Measurements from ENCODE around the gene VWA3A.
"Not testable (repeated sequence)": the region's sequence is repeated elsewhere in the genome, so short reads cannot be mapped to it uniquely, and the experiment has no call there.

The VWA3A gene

DNA sequence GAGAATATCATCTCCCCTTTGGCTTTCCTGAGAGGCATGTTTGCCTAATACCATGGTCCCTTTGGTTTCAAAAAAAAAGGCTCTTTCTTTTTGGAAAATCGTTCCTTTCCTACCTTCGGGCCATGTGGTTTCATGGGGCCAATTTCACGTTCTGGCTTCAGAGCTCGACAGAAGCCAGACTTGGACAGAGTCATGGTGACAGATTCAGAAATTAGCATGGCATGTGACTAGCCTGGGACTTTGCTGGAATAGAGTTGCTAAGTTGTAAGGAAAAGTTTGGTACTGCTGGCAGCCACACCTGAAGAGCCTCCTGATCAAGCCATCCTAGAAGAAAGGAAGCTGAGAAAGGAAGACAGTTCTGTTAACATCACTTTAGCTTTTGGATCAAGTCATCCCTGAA lies 2.4 kb upstream of the VWA3A start:
- no peak for DNase-seq (ENCODE audit: low read depth in 2 of 2)

DNA sequence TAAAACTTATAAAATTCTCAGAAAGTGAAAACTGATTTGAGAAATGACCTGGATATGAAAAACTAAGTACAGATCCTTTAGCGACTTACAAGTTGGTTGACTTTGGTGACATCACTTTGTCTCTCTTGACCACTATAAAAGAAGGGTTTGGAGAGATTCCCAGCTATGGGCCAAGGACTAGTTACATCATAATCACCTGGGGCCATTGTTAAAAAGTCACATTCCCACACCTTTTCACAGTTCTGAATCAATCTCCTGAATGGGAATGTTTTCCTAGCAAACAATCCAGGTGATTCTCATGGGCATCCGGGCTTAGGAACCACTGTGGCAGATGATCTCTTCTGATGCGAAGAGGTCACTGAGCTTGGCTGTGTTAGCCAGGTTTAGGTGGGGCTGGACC lies 620 bp upstream of the VWA3A start:
- DNase-seq (ENCODE audit: low read depth in 2 of 2): no peak

DNA sequence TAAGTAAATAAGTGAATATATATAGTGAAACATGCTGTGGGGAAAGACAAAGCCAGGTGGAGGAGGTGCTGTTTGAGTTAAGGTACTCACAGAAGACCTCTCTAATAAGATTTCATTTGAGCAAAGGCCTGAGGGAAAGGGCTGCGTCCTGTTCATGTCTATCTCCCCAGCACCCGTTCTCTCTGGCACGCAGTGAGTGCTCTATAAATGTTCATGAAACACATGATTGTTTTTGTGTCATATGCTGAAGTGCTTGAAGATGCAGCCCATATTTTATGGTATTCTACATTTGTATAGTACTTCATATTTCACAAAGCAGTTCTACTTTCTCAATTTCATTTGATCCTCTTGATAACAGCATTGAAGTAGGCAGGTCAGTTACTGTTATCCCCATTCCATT lies 990 bp downstream of the VWA3A start:
- DNase-seq (ENCODE audit: low read depth in 2 of 2): no peak

DNA sequence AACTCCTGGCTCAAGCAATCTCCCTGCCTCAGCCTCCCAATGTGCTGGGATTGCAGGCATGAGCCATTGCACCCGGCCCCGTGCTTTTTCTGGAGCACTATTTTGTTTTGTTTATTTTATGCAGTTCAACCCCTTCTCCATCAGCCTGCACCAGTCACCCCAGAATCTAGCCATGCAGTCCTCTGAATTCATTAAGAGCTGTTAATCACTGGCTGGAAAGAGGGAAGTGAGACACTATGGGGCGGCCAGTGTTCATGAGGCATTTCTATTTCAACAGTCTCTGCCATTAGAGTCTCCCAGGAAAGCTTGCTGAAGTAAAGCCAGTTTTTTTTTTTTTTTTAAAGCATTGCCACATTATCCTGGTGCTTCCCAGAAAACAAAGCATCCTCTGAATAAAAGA lies 1.7 kb downstream of the VWA3A start:
- DNase-seq (ENCODE audit: low read depth in 2 of 2): no peak

DNA sequence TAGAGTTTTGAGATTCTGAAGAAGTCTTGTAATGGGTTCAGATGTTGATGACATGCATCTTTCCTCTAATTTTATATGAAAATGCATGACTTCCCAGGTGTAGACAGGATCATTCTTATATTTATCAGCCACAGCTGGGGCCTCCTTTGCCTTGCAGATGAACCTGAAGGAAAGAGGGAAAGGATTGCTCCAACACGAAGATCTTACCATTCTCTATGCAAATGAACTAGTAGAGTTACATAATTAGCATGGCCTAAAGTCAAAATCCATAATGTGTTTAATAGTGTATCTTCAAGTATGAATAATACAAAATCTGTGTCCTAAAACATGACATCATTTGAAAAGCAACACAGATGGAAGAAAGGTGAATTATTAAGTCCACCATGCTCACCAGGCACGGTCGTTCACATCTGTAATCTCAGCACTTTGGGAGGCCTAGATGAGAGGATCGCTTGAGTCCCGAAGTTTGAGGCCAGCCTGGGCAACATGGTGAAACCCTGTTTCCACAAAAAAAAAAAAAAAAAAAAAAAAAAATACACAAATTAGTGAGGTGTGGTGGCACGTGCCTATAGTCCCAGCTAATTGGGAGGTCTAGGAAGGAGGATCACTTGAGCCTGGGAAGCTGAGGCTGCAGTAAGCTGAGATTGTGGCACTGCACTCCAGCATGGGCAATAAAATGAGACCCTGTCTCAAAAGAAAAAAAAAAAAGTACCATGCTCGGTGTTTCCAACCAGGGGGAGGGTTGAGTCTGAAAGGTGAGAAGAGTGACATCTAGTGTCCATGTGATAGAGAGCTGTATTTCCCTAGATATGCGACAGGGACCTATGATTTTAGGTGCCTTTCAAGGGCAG lies 6.3 kb downstream of the VWA3A start:
- no peak for DNase-seq (ENCODE audit: low read depth in 2 of 2)

DNA sequence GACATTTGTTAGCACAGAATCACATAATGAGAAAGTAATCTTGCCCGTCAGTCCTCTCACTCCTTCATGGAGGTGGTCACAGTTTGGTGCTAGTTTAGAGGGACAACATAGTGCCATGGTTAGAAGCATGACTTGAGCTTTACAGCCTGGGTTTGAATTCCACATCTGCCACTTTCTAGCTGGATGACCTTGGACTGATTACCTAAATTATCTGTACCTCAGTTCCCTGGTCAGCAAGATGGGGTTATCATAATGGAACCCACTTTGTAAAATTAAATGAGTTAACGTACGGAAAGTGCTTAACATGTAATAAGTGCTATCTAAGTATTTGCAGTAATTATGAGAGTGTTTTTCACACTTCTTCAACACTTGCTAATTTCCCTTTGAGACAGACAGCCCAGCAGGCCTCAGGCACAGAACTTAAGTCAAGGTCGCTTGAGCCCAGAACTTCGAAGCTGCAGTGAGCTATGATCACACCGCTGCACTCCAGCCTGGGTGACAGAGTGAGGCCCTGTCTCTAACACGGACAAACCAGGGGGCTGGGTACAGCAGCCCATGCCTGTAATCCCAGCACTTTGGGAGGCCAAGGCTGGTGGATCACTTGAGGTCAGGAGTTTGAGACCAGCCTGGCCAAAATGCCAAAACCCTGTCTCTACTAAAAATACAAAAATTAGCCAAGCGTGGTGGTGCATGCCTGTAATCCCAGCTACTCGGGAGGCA lies 7.1 kb downstream of the VWA3A start:
- no peak for DNase-seq (ENCODE audit: low read depth in 2 of 2)

DNA sequence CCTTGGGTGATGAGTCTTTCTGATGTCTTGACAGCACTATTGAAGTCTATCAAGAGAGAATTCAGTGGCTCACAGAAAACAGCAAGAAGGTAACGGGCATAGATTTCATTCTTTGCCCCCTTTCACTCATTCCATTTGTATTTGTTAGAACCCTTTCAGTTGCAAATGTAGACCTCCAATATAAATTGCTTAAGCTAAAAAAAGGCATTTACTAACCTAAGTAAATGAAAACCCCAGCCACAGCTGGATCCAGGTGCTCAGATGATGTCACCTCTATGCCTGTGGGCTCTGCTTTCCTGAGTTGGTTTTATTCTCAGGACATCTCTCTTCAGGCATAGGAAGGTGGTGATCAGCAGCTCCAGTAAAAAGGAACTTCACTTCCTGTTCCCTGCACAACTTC lies 11.1 kb downstream of the VWA3A start:
- no peak for DNase-seq (ENCODE audit: low read depth in 2 of 2)

DNA sequence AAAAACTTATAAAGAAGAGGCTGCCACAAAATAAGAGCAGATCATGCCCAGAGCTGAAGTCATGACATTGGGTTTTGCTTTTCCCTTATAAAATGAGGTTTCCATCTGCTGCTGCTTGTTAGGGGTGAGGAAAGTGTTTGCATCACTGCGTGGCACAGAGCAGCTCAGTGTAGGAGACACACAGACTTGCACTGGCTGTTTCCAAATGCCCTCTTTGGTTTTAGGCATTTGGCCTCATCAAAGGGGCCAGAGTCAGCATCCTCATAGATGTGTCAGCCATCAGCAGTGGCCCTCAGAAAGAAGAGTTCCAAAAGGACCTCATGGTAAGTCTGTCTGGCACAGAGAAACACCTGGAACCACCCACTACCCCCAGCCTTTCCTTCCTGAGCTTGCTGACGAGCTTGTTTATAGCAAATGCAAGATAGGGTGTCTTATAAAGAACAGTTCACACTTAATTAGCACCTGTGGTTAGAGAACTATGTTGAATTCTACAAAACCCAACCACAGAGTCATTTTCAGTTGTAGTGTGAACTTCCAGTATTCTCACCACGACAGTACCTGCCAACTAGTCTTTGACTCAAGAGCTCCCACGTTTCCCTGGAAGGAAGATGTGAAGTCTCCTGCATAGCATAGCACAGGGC lies 17.0 kb downstream of the VWA3A start:
- DNase-seq (ENCODE audit: low read depth in 2 of 2): no peak

DNA sequence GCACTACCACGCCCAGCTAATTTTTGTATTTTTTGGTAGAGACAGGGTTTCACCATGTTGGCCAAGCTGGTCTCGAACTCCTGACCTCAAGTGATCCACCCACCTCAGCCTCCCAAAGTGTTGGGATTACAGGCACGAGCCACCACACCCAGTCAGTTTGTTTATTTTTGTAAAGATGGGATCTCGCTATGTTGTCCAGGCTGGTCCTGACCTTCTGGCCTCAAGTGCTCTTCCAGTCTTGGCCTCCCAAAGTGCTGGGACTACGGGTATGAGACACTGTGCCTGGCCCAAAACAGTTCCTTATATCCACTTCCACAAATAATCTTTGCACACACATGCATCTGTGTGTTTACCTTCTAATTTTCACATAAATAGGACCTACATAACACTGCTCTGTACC lies 19.3 kb downstream of the VWA3A start:
- not testable (repeated sequence) for DNase-seq (ENCODE audit: low read depth in 2 of 2)

DNA sequence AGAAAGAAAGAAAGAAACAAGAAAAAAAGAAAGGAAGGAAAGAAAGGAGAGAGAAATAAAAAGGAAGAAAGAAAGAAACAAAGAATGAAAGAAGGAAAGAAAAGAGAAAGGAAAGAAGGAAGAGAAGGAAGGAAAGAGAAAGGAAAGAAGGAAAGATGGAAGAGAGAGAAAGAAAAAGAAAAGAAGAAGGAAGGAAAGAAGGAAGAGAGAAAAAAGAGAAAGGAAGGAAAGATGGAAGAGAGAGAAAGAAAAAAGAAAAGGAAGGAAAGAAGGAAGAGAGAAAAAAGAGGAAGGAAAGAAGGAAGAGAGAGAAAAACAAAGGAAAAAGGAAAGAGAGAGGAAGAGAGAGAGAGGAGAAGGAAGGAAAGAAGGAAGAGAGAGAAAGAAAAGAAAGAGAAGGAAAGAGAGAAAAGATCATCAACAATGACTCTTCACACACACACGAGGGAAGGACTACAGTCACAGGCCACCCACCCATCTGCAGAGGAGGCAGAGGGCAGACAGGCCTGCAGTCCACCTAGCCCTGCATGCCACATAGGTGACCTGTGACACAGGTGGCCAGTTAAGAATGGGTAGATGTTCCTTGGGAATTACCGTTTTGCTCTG lies 23.9 kb downstream of the VWA3A start:
- DNase-seq (ENCODE audit: low read depth in 2 of 2): no peak

DNA sequence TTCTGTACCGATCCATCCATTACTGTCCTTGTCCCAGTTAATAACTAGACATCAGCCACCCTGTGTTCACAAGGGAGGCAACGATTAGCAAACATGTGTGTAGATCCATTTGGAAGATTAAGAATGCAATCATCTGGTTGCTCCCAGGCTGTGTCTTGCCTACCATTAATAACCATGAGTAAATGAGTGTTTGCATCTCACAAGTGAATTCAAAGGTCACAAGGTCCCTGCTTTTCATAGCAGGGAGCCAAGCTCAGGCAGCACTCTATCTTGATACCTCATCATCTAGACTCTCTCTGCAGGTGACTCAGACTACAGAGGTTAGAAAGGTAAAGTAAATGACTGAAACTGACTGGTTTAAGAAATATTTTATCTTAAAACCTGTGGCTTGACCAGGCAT lies 25.3 kb downstream of the VWA3A start:
- DNase-seq (ENCODE audit: low read depth in 2 of 2): no peak

DNA sequence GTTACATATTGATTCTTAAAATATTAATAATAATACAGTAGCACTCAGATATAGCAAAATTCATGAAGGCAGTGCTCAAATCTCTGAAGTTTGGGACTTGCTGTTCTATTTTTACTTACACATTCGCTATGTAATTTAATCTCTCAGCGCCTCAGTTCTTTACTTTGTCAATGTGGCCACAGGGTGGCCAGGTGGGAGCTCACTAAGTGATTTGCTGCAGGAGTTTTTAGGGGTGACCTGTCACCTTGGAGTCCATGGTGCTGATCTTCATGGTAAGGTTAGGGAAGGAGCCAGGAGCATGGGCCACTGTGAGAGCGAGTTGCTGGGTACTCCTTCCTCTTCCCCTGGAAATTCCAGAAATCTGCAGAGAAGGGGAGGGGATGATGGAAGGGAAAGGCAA lies 28.1 kb downstream of the VWA3A start:
- DNase-seq (ENCODE audit: low read depth in 2 of 2): no peak

DNA sequence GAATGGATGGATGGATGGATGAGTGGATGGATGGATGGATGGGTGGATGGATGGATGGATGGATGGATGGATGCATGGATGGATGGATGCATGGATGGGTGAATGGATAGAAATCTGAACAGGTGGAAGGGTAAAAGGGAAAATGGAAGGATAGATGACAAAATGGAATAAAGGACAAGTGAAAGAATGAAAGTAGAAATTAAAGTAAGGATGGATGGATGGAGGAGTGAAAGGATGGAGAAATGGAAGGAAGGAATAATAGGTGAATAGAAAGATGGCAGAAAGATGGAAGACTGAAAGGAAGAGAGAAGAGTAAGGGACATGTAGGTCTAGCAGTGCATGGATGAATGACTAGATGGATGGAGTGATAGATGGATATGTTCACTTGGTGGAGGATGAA lies 29.9 kb downstream of the VWA3A start:
- DNase-seq (ENCODE audit: low read depth in 2 of 2): no peak

DNA sequence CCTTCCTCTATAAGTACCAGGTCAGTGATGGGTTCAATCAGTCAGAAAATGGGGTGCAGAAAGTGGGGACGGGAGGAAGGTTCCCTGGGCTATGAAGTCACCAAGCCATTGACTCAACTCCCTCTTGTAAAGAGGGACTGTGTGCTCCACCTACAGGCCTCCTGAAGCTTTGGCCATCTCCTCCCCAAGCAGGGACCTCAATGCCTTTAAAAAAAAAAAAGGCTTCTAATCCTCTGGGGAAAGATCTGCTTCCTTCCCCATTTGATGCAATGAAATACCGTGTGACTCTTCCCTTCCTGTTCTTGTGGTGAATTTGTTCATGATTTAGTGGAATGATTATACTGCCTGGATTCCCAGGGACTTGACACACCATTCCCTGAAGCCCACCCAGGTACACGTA lies 30.8 kb downstream of the VWA3A start:
- no peak for DNase-seq (ENCODE audit: low read depth in 2 of 2)

DNA sequence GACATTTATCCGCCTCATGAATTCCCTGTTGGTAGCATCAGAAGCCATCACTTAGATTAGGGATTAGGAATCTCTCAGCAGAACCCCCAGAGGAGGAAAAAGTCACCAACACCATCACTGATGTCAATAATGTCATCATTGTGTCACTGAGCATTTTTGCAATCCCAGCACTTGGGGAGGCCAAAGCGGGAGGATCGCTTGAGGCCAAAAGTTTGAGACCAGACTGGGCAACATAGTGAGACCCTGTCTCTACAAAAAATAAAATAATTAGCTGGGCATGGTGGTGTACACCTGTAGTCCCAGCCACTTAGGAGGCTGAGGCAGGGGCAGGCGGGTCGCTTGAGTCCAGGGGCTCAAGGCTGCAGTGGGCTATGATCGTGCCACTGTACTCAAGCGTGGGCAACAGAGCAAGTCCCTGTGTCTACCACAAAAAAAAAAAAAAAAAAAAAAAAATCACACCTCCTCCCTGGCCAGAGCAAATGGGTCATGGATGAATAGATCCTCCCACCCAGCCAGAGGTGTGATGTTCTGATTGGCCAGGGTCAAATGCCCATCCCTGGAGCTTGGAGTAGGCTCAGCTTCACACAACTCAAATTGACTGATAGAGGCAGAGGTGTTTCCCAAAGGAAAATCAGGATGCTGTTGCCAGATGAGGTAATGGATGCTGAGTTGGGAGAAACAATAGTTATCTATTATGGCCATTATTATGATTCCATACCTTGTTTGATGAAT lies 31.6 kb downstream of the VWA3A start:
- no peak for DNase-seq (ENCODE audit: low read depth in 2 of 2)

DNA sequence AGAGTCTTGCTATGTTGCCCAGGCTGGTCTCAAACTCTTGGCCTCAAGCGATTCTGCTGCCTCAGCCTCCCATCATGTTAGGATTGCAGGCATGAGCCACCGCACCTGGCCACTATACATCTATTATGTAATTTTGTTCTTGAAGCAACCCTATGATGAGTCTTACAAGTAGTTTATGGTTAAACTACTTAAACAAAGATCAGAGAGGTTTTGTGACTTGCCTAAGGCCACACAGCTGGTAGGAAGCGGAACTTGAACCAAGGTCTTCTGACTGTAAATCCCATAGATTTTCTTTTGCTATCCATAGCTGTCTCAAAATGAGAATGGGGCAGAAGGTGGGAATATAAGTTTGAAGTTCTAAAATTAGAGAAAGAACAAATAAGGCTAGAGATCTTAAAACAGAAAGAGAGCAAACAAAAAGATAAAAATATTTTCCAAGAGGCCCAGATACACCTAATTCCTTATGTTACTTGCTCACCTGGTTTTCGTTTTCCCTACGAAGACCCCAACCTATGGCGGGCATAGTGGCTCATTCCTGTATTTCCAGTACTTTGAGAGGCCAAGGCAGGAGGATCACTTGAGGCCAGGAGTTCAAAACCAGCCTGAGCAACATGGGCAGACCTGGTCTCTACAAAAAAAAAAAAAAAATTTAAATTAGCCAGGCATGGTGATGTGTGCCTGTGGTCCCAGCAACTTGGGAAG lies 32.4 kb downstream of the VWA3A start:
- DNase-seq (ENCODE audit: low read depth in 2 of 2): no peak

DNA sequence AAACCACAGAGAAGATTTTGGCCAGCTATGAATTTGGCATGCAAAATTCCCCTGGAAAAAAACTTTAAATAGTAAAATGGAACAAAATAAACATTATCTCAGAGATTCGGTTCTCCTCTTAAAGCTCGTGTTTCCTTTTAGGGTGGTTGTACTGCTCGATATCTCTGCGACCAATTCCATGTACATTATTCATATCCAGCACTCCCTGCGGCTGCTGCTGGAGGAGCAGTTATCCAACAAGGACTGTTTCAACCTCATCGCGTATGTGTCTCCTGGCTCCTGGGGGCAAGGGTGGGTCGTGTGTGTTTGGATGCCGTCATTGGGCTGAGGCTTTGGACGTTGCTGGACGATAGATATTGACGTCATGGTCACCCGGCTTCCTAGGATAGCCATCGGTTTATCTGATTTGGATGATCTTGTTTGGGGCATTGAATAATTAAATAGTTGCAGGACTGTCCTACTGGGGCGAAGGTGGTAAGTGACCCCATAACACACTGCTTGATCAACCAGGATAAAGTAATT lies 33.8 kb downstream of the VWA3A start:
- DNase-seq (ENCODE audit: low read depth in 2 of 2): no peak

DNA sequence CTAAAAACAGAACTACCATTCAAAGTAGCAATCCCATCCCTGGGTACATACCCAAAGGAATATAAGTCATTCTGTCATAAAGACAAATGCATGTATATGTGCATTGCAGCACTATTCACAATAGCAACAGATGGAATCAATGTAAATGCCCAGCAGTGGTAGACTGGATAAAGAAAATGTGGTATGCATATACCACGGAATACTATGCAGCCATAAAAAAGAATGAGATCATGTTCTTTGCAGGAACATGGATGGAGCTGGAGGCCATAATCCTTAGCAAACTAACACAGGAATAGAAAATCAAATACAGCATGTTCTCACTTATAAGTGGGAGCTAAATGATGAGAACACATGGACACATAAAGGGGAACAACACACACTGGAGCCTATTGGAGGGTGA lies 36.2 kb downstream of the VWA3A start:
- not testable (repeated sequence) for DNase-seq (ENCODE audit: low read depth in 2 of 2)

DNA sequence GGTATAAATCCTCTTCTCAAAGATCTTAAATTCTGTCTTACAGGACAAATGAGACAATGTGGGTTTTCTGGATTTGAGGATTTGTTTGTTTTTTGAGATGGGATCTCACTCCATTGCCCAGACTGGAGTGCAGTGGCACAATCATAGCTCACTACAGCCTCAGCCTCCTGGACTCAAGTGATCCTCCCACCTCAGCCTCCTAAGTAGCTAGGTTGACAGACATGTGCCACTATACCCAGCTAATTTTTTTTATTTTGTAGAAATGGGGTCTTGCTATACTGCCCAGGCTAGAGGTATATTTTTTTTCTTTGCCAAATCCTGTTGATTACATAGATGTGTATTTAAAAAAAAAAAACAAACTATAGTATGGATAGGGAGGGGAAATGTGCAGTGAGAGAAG lies 38.2 kb downstream of the VWA3A start:
- DNase-seq (ENCODE audit: low read depth in 2 of 2): no peak

DNA sequence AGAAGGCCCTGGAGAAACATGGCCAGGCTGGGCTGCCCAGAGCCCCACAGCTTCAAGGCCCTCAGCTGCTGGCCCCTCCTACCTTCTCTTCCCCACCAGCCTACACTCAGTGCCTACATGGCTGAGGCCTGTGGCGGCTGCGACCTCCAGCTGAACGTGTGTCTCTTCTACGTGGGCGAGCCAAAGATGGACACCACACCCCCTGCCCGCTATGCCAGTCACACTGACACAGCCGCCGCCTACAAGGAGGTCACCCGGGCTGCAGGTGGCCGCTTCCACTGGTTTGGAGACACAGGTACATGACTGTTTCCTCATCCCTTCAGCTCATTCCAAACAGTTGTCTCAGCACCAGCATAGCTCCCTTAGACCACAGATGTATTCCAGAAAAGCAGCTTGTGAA lies 40.5 kb downstream of the VWA3A start:
- no peak for DNase-seq (ENCODE audit: low read depth in 2 of 2)

DNA sequence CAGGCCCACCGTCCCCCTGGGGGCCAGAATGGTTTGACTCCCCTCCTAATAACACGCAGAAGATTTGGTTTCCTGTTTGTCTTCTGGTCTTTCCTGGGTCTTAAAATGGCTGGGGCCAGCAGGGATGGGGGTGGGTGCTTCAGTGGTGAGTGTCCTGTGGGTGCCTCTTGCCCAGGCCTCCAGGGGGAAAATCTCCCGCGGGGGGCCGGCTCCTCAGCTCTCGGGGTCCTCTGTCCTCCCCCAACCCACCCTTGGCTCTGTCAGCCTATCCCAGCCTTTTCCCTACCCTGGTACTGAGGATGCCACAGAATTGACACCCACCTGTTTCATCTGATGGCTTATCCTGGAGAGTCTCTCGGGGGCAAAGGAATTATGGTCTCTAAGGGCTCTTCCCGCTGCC lies 46.1 kb downstream of the VWA3A start:
- no peak for DNase-seq (ENCODE audit: low read depth in 2 of 2)

Measured in stimulated activated CD4-positive, alpha-beta T cell treated with anti-CD3 and anti-CD28 coated beads, Interleukin-15, amount 100 ng/mL, for 48 hours (primary cell).